ENCODE data around the gene OLFML2B.

OLFML2B gene

GRCh38 chr1:162040001-162040400, 16.3 kb upstream of the OLFML2B start:
- H3K4me3 ChIP-seq (ENCODE audit: low read depth, low read length): no peak overlapping the region
- H3K27me3 ChIP-seq: no peaks in the 10 kb centered on the region
- H3K36me3 ChIP-seq: no peaks in the 10 kb centered on the region
- DNase-seq: no peak
- no peak for TF ChIP-seq CTCF (IDR thresholded peaks at IDR 0.05; ENCODE audit: low read depth, low read length)
- peaks cover 18% of the 10 kb centered on the region for H3K4me1 ChIP-seq
- H3K9me3 ChIP-seq: no peaks in the 10 kb centered on the region

DNA sequence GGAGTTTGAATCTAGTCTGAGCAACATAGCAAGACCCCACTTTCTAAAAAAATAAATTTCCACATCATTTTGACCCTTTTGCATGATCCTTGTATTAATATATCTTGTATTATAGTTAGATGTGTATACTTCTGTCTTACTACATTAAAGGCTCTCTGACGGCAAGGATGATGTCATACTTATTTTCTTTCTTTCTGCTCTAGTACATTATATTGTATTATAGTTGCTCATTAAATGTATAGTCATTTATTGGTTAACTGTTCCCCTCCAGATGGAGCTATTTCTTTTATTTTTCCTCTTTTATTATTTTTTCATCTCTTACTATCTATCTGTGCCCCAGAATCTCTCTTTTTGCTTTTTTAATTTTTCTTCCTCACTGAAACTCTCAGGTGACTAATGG, 15.0 kb upstream of the OLFML2B start:
- Histone ChIP-seq H3K4me3 (ENCODE audit: low read depth, low read length) (no peak overlapping the region), H3K9me3 (no peaks in the 10 kb centered on the region), H3K4me1 (peaks cover 18% of the 10 kb centered on the region), H3K36me3 (no peaks in the 10 kb centered on the region), H3K27me3 (no peaks in the 10 kb centered on the region)
- TF ChIP-seq CTCF (IDR thresholded peaks at IDR 0.05; ENCODE audit: low read depth, low read length): no peak
- no peak for DNase-seq

DNA sequence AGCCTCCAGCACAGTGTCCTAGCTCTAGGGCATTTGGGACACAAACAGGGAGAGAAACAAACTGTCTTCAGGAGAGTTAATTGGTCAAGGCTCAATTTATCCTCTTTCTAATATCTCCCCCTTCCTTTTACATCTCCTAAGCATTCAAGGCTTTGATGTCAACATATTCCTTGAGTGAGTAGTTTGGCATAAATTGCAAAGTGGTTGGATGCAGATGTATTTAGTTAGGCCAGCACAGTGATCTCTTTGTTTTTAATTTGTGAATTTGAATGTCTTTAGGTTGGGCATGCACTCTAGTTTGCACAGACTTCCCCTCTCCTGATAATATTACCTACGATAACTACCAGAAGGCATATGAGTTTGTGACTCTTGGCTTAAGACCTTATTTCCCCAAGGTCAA, 12.5 kb upstream of the OLFML2B start:
- Histone ChIP-seq H3K4me1 (peaks cover 10% of the 10 kb centered on the region), H3K9me3 (no peaks in the 10 kb centered on the region), H3K4me3 (ENCODE audit: low read depth, low read length) (no peak overlapping the region), H3K36me3 (no peaks in the 10 kb centered on the region), H3K27me3 (no peaks in the 10 kb centered on the region)
- no peak for DNase-seq
- TF ChIP-seq CTCF (IDR thresholded peaks at IDR 0.05; ENCODE audit: low read depth, low read length): no peak

- Histone ChIP-seq H3K4me1 (peaks cover 7% of the 10 kb centered on the region), H3K27me3 (no peaks in the 10 kb centered on the region), H3K4me3 (ENCODE audit: low read depth, low read length) (no peak overlapping the region), H3K9me3 (no peaks in the 10 kb centered on the region), H3K36me3 (no peaks in the 10 kb centered on the region)
- TF ChIP-seq CTCF (IDR thresholded peaks at IDR 0.05; ENCODE audit: low read depth, low read length): no peak
- DNase-seq: peak; percentile 45
Measured at GRCh38 chr1:162035241-162035640, 11.6 kb upstream of the OLFML2B start.

- peak; percentile 58 for DNase-seq
- H3K27me3 ChIP-seq: no peaks in the 10 kb centered on the region
Measured at GRCh38 chr1:162033428-162033827, 9.8 kb upstream of the OLFML2B start.

DNA sequence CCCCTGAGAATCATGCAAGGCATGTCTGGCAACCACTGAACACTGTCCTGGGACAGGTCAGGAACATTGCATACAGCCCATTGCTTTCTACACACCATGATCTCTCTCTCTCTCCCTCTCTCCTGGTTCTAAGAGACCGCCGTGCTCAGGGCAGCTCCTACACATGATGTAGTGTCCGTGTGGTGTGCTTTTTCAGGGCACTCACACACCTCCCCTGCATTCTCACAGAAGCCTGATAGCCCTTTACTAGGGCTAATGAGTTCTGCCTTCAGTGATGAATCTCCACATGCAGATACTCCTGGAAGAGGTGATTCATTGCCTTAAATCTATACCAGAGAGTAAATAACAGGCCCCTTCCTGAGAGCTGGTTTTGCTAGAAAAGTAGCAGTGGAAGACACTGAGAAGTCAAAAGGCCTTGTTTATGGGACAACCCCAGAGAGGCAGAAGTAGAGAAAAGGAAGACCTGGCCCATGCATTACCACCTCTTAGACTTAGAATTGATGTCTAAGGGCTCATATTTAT, 7.2 kb upstream of the OLFML2B start:
- Histone ChIP-seq H3K36me3 (no peaks in the 10 kb centered on the region), H3K27me3 (no peaks in the 10 kb centered on the region), H3K4me3 (ENCODE audit: low read depth, low read length) (no peak overlapping the region), H3K4me1 (peaks cover 16% of the 10 kb centered on the region), H3K9me3 (no peaks in the 10 kb centered on the region)
- no peak for DNase-seq
- TF ChIP-seq CTCF (IDR thresholded peaks at IDR 0.05; ENCODE audit: low read depth, low read length): no peak

More at GRCh38 chr1:162033428-162033827, 9.8 kb upstream of the OLFML2B start:
- Histone ChIP-seq H3K9me3 (no peaks in the 10 kb centered on the region), H3K4me1 (peaks cover 17% of the 10 kb centered on the region), H3K4me3 (ENCODE audit: low read depth, low read length) (no peak overlapping the region), H3K36me3 (no peaks in the 10 kb centered on the region)
- TF ChIP-seq CTCF (IDR thresholded peaks at IDR 0.05; ENCODE audit: low read depth, low read length): no peak
